ENCODE results near the gene TRMT44. TPM values are rescaled to one million over a fixed set of nuclear protein-coding genes. Genes with fewer than 3 reads are reported as not detected.

Gene TRMT44
- total RNA-seq, 1 experiment from 2014 or later = 25.8 TPM

- H2AFZ ChIP-seq (ENCODE audit: low read depth, low read length, poor library complexity, severe bottlenecking) = no peak overlapping the region
- no peaks in the 10 kb centered on the region for H3K9me3 ChIP-seq (ENCODE audit: control insufficient read depth in 1 of 2, insufficient read depth in 1 of 2, low read depth in 1 of 2, low read length in 2 of 2)
- intact Hi-C loops (cut with micrococcal nuclease) = no loop called here
- ChIA-PET POLR2A (no interaction called here), CTCF (no interaction called here), RAD21 (ENCODE audit: low non-redundant PET in 1 of 2, low total read pairs in 2 of 2, uncharacterized antibody in 2 of 2, unreplicated experiment in 2 of 2) (no interaction called here)
- H3K4me1 ChIP-seq (ENCODE audit: control insufficient read depth in 1 of 2, insufficient read depth in 2 of 2, low read length in 2 of 2) = peaks cover 0 to 3% of the 10 kb centered on the region in 2 experiments; a peak in 1 of 4 replicates
- BruUV-seq (replicated peaks) = no TSS peak
- H3K27me3 ChIP-seq (ENCODE audit: insufficient read depth, low read length) = no peaks in the 10 kb centered on the region
- no peaks in the 10 kb centered on the region for H3K9me2 ChIP-seq (ENCODE audit: insufficient read depth)
- no peaks in the 10 kb centered on the region for H4K20me1 ChIP-seq (ENCODE audit: insufficient read depth)
- no peak overlapping the region for H3K9ac ChIP-seq (ENCODE audit: low read length)
- no peak overlapping the region for H3K4me2 ChIP-seq (ENCODE audit: low read length)
- H3K27ac ChIP-seq (ENCODE audit: low read depth, low read length) = no peak overlapping the region
- H3K4me3 ChIP-seq (replicated peaks in 1 of 2; ENCODE audit: low read depth in 1 of 2, low read length in 2 of 2) = no peak overlapping the region
- H3K36me3 ChIP-seq (ENCODE audit: control insufficient read depth in 1 of 2, insufficient read depth in 2 of 2, low read length in 2 of 2) = peaks cover 0 to 10% of the 10 kb centered on the region in 2 experiments; a peak in 2 of 4 replicates
- no peak for ATAC-seq
- no peaks in the 10 kb centered on the region for H3K79me2 ChIP-seq (ENCODE audit: insufficient read depth, low read length)
- TF ChIP-seq, protein P1, sequence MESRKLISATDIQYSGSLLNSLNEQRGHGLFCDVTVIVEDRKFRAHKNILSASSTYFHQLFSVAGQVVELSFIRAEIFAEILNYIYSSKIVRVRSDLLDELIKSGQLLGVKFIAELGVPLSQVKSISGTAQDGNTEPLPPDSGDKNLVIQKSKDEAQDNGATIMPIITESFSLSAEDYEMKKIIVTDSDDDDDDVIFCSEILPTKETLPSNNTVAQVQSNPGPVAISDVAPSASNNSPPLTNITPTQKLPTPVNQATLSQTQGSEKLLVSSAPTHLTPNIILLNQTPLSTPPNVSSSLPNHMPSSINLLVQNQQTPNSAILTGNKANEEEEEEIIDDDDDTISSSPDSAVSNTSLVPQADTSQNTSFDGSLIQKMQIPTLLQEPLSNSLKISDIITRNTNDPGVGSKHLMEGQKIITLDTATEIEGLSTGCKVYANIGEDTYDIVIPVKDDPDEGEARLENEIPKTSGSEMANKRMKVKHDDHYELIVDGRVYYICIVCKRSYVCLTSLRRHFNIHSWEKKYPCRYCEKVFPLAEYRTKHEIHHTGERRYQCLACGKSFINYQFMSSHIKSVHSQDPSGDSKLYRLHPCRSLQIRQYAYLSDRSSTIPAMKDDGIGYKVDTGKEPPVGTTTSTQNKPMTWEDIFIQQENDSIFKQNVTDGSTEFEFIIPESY (IDR thresholded peaks at IDR 0.05; ENCODE audit: extremely low read depth, insufficient replicate concordance, low read length) = no peak
- no peak for TF ChIP-seq TCF7L2 (IDR thresholded peaks at IDR 0.05; ENCODE audit: borderline replicate concordance, extremely low read depth, insufficient read depth, insufficient read length)
- DNase-seq (ENCODE audit: low read depth, low spot score) = no peak
Observed at GRCh38 chr4:8417071-8417614, 23.4 kb upstream of the TRMT44 start.

GRCh38 chr4:8419222-8420041, 21.1 kb upstream of the TRMT44 start:
- Histone ChIP-seq H3K9ac (ENCODE audit: low read length) (no peak overlapping the region), H3K9me2 (ENCODE audit: insufficient read depth) (no peaks in the 10 kb centered on the region), H3K27me3 (ENCODE audit: insufficient read depth, low read length) (no peaks in the 10 kb centered on the region), H3K79me2 (ENCODE audit: insufficient read depth, low read length) (no peaks in the 10 kb centered on the region), H3K4me1 (ENCODE audit: control insufficient read depth in 1 of 2, insufficient read depth in 2 of 2, low read length in 2 of 2) (peaks cover 0 to 3% of the 10 kb centered on the region in 2 experiments; a peak in 1 of 4 replicates), H3K4me2 (ENCODE audit: low read length) (no peak overlapping the region), H3K36me3 (ENCODE audit: control insufficient read depth in 1 of 2, insufficient read depth in 2 of 2, low read length in 2 of 2) (peaks cover 0 to 4% of the 10 kb centered on the region in 2 experiments; a peak in 1 of 4 replicates), H4K20me1 (ENCODE audit: insufficient read depth) (no peaks in the 10 kb centered on the region), H2AFZ (ENCODE audit: low read depth, low read length, poor library complexity, severe bottlenecking) (no peak overlapping the region), H3K9me3 (ENCODE audit: control insufficient read depth in 1 of 2, insufficient read depth in 1 of 2, low read depth in 1 of 2, low read length in 2 of 2) (no peaks in the 10 kb centered on the region), H3K27ac (ENCODE audit: low read depth, low read length) (no peak overlapping the region), H3K4me3 (replicated peaks in 1 of 2; ENCODE audit: low read depth in 1 of 2, low read length in 2 of 2) (no peak overlapping the region)
- intact Hi-C loops (cut with micrococcal nuclease) = no loop called here
- ChIA-PET CTCF (interaction anchor here (1.8 kb wide), 1 partner anchor 9 kb away, joined by 6 read pairs; no protein-coding TSS in a partner anchor), RAD21 (ENCODE audit: low non-redundant PET in 1 of 2, low total read pairs in 2 of 2, uncharacterized antibody in 2 of 2, unreplicated experiment in 2 of 2) (no interaction called here), POLR2A (interaction anchor here (0.9 kb wide), 1 partner anchor 9 kb away, joined by 3 read pairs; no protein-coding TSS in a partner anchor)
- ATAC-seq (no peak), DNase-seq (ENCODE audit: low read depth, low spot score) (no peak)
- BruUV-seq (replicated peaks) = no TSS peak
- TF ChIP-seq ELF1 (IDR thresholded peaks at IDR 0.05; ENCODE audit: borderline replicate concordance, low read depth) (no peak), RAD21 (IDR thresholded peaks at IDR 0.05; ENCODE audit: low read depth) (no peak), JUND (IDR thresholded peaks at IDR 0.05) (no peak), POLR2AphosphoS5 (IDR thresholded peaks at IDR 0.05; ENCODE audit: low read depth, low read length) (no peak), EZH2phosphoT487 (IDR thresholded peaks at IDR 0.05; ENCODE audit: borderline replicate concordance) (no peak), SP1 (IDR thresholded peaks at IDR 0.05; ENCODE audit: low read depth) (no peak), CEBPB (IDR thresholded peaks at IDR 0.05; ENCODE audit: low read depth) (no peak), CTCF (IDR thresholded peaks at IDR 0.05 in 2 of 3, conservative IDR thresholded peaks at IDR 0.05 in 1 of 3; ENCODE audit: borderline replicate concordance in 1 of 3, insufficient read depth in 1 of 3, low read depth in 2 of 3, low read length in 2 of 3) (no peak), SRF (IDR thresholded peaks at IDR 0.05; ENCODE audit: low read depth) (no peak), ATF3 (IDR thresholded peaks at IDR 0.05) (no peak), EGR1 (IDR thresholded peaks at IDR 0.05; ENCODE audit: low read depth) (no peak), ZFX (IDR thresholded peaks at IDR 0.05) (no peak), FOSL1 (IDR thresholded peaks at IDR 0.05; ENCODE audit: low read depth) (no peak), POLR2A (IDR thresholded peaks at IDR 0.05; ENCODE audit: borderline replicate concordance, extremely low read depth, insufficient read depth, insufficient read length) (no peak)
